NT2/D1 (cell line): ENCODE data around the gene CDYL2.

ENCODE experiments used
- DNase-seq: peaks from one replicate; pipeline ENCODE4 v3.0.0-alpha.2; 2011; ENCODE audit warnings: low read depth, low spot score
- H3K27me3 ChIP-seq: 2 replicates; pipeline ENCODE4 v1.6.0; 2011; ENCODE audit warnings: mild to moderate bottlenecking; ENCODE audit not compliant: insufficient read length, insufficient read depth
- H3K36me3 ChIP-seq: 2 replicates; pipeline ENCODE4 v1.6.1; 2011; ENCODE audit warnings: mild to moderate bottlenecking, low read length, mixed read lengths; ENCODE audit not compliant: insufficient read depth, insufficient read length
- H3K4me1 ChIP-seq: 2 replicates; pipeline ENCODE4 v1.5.1; 2011; ENCODE audit not compliant: insufficient read depth, insufficient read length
- H3K4me3 ChIP-seq: 2 replicates; pipeline ENCODE4 v1.5.1; 2011; ENCODE audit warnings: low read depth; ENCODE audit not compliant: insufficient read length
- H3K9ac ChIP-seq: 2 replicates; pipeline ENCODE4 v1.6.0; 2011; ENCODE audit warnings: low read depth; ENCODE audit not compliant: insufficient read length
- H3K9me3 ChIP-seq: 2 replicates; pipeline ENCODE4 v1.5.1; 2011; ENCODE audit warnings: mild to moderate bottlenecking, low read length; ENCODE audit not compliant: insufficient read depth
- SUZ12 ChIP-seq: IDR thresholded peaks from 2 replicates; pipeline ENCODE4 v1.6.1; 2011; ENCODE audit not compliant: insufficient read length, insufficient read depth; ENCODE audit errors: extremely low read depth
- YY1 ChIP-seq: IDR thresholded peaks from 2 replicates; pipeline ENCODE4 v1.6.1; 2011; ENCODE audit not compliant: insufficient read length, insufficient read depth
- ZNF274 ChIP-seq: IDR thresholded peaks from 2 replicates; pipeline ENCODE4 v1.6.1; 2011; ENCODE audit warnings: mild to moderate bottlenecking, low read depth, low read length

CDYL2 gene

DNA sequence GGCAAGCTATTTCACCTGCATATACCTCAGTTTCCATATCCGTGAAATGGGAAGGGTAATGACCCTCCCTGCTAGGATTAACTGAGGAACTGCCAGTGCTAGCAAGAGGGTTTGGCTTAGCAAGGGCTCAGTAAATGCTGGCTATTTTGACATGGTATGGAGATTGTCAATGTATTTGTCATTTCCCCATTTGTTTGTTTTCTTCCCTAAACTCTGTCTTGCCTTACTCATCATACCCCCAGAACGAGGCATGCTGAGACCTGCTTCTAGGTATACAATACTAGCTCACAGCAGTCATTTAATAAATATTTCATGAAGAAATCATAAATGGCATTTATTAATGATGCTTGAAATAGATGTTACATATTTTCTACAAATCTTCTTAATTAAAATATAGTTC is 139.6 kb downstream of the CDYL2 start:
- Histone ChIP-seq H3K27me3 (peaks cover 5% of the 10 kb centered on the region), H3K36me3 (no peaks in the 10 kb centered on the region), H3K9me3 (peaks cover 9% of the 10 kb centered on the region; the same call in 1 of the 2 replicates), H3K9ac (no peak overlapping the region), H3K4me1 (no peaks in the 10 kb centered on the region), H3K4me3 (no peak overlapping the region)
- TF ChIP-seq YY1, result no peak
- TF ChIP-seq ZNF274, result no peak
- DNase-seq, result no peak

DNA sequence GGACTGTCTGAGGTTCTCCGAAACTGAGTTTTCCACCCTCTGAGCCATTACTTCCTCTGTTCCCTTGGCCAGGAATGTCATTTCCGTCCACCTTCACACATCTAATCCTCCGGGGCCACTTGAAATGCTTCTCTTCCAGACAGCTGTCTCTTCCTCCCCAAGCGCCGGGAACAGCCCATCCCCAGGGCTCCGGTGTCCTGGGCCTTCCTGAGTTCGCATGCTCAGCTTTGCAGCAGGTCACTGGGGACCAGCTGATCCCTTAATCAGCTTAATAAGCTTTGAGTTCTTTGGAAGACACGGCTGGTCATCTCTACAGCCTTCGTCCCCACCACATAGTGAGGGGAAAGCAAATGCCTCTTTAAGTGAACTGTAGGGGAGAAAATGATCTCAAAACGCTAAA is 140.2 kb downstream of the CDYL2 start:
- no peak for TF ChIP-seq YY1
- no peak for TF ChIP-seq ZNF274
- no peak for TF ChIP-seq SUZ12
- H3K27me3 ChIP-seq, result peaks cover 5% of the 10 kb centered on the region

DNA sequence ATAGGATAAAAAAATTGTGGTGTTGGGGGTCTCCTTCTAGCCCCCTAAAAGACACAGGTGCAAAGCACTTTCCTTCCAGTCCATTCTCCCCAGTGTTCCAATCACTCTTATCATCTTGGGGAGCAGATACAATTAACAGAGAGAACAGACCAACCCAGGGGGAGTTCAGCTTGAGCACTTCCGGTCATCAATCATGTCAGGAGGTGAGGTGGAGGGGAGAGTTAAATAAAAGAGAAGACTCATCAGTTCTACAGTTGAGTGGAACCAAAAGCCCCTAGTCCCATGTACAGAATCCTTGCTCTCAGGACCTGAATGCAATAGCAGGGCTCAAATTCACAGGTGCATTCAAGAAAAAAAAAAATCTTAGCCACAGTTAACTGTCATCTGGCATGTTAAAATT is 141.3 kb downstream of the CDYL2 start:
- Histone ChIP-seq H3K4me3 (no peak overlapping the region), H3K9ac (no peak overlapping the region), H3K9me3 (peaks cover 15% of the 10 kb centered on the region; the same call in 1 of the 2 replicates), H3K36me3 (no peaks in the 10 kb centered on the region), H3K4me1 (no peaks in the 10 kb centered on the region), H3K27me3 (peaks cover 5% of the 10 kb centered on the region)
- TF ChIP-seq YY1 (no peak), SUZ12 (no peak), ZNF274 (no peak)
- no peak for DNase-seq

More for the DNA sequence above, 140.2 kb downstream of the CDYL2 start:
- H3K9ac ChIP-seq, result no peak overlapping the region
- no peak for DNase-seq
- H3K4me3 ChIP-seq, result no peak overlapping the region
- no peaks in the 10 kb centered on the region for H3K36me3 ChIP-seq
- peaks cover 15% of the 10 kb centered on the region; the same call in 1 of the 2 replicates for H3K9me3 ChIP-seq
- H3K4me1 ChIP-seq, result no peaks in the 10 kb centered on the region

DNA sequence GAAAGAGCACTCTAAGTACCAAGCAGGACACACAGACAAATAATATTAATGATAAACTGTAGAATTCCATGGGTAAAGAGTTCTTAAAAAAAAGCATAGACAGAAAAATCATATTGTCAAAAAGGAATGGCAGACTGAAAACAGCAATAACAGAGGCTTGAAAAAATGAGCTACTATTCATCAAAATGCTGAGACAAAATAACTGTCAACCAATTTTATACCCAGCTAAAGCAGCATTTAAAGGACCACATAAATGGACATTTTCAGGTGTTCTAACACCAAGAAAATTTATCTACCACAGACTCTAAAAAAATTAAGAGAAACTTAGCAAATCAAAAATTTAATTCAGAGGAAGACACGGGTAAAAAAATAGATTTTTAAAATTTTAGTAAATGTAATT is 144.5 kb downstream of the CDYL2 start:
- Histone ChIP-seq H3K4me1 (no peaks in the 10 kb centered on the region), H3K27me3 (no peaks in the 10 kb centered on the region), H3K9me3 (peaks cover 15% of the 10 kb centered on the region; the same call in 1 of the 2 replicates), H3K36me3 (no peaks in the 10 kb centered on the region), H3K4me3 (no peak overlapping the region), H3K9ac (no peak overlapping the region)
- DNase-seq, result no peak
- no peak for TF ChIP-seq YY1
- TF ChIP-seq SUZ12, result no peak
- TF ChIP-seq ZNF274, result no peak

DNA sequence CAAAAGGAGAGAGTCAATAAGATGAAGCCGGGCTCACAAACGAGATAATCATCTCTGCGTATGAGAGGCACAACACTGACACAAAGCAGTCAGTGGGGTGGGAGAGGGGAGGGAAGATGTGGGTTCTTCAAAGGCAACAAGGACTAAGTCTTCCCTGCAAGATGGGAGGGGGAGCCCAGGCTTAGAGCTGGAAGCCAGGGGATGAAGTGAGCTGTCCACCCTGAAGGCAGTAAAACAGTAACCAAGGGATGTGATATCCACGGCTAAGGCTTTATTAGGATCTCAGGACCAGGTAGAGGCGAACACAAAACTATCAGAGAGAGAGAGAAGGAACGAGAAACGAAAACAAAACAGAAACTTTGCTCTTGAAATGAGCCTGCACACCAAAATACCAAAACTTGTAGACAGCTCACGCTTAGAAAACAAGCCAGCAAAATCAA is 147.7 kb downstream of the CDYL2 start:
- Histone ChIP-seq H3K36me3 (no peaks in the 10 kb centered on the region), H3K4me1 (no peaks in the 10 kb centered on the region), H3K4me3 (no peak overlapping the region), H3K9ac (no peak overlapping the region), H3K27me3 (no peaks in the 10 kb centered on the region), H3K9me3 (peaks cover 15% of the 10 kb centered on the region; the same call in 1 of the 2 replicates)
- no peak for TF ChIP-seq YY1
- no peak for TF ChIP-seq SUZ12
- TF ChIP-seq ZNF274, result no peak
- DNase-seq, result no peak

DNA sequence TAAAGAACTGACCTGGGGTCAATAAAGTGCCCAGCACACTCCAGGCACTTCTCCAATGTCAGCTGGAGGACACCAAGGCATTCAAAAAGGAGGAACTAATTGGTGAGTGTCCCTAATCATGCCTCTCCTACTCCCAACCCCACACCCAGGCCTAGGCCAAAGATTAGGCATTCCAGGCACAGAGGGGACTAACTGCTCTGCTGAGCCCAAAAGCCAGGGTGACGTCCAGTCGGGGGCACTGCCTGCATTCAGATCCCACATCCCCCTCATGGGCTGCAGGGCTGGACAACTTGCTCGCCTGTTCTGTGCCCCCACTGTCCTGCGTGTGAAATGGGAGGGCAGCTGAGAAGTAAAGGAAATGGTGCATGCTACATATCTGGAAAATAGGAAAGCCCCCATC is 148.2 kb downstream of the CDYL2 start:
- H3K27me3 ChIP-seq, result no peaks in the 10 kb centered on the region
- H3K4me3 ChIP-seq, result no peak overlapping the region
- TF ChIP-seq SUZ12 (no peak), YY1 (no peak), ZNF274 (no peak)
- no peak overlapping the region for H3K9ac ChIP-seq
- DNase-seq, result no peak
- no peaks in the 10 kb centered on the region for H3K36me3 ChIP-seq
- no peaks in the 10 kb centered on the region for H3K4me1 ChIP-seq
- H3K9me3 ChIP-seq, result peaks cover 14% of the 10 kb centered on the region; the same call in 1 of the 2 replicates

DNA sequence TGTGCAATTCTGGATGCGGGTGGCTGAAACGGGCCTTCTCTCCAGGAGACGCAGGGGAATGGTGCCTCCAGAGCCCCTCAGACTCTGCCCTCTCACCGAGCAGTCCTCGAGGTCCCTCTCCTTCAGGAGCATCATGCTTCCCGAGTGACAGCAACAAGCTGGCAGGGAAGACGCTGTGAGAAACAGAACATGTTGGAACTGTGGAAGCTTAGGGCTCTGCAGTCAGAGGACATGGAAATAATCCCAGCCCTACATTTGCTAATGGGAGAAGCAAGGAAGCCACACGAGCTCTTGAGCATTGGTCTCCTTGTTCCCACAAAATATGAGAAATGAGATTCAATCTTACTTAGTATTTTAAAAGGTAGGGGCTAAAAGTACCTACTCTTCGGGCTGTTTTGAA is 148.6 kb downstream of the CDYL2 start:
- no peak for DNase-seq
- no peaks in the 10 kb centered on the region for H3K36me3 ChIP-seq
- TF ChIP-seq SUZ12 (no peak), ZNF274 (no peak), YY1 (no peak)
- H3K27me3 ChIP-seq, result no peaks in the 10 kb centered on the region
- H3K9me3 ChIP-seq, result peaks cover 10% of the 10 kb centered on the region; the same call in 1 of the 2 replicates
- H3K9ac ChIP-seq, result no peak overlapping the region
- H3K4me3 ChIP-seq, result no peak overlapping the region
- no peaks in the 10 kb centered on the region for H3K4me1 ChIP-seq
